ENCODE results near the gene HOXA2.

GRCh38 chr7:27112955-27113949, 10.8 kb upstream of the HOXA2 start:
- TF ChIP-seq, protein P1, sequence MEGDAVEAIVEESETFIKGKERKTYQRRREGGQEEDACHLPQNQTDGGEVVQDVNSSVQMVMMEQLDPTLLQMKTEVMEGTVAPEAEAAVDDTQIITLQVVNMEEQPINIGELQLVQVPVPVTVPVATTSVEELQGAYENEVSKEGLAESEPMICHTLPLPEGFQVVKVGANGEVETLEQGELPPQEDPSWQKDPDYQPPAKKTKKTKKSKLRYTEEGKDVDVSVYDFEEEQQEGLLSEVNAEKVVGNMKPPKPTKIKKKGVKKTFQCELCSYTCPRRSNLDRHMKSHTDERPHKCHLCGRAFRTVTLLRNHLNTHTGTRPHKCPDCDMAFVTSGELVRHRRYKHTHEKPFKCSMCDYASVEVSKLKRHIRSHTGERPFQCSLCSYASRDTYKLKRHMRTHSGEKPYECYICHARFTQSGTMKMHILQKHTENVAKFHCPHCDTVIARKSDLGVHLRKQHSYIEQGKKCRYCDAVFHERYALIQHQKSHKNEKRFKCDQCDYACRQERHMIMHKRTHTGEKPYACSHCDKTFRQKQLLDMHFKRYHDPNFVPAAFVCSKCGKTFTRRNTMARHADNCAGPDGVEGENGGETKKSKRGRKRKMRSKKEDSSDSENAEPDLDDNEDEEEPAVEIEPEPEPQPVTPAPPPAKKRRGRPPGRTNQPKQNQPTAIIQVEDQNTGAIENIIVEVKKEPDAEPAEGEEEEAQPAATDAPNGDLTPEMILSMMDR (optimal IDR thresholded peaks at IDR 0.05 in 1 of 3, IDR thresholded peaks at IDR 0.05 in 1 of 3, conservative IDR thresholded peaks at IDR 0.05 in 1 of 3; ENCODE audit: extremely low read depth in 1 of 3, insufficient read depth in 2 of 3, low read length in 3 of 3): no peak
- TF ChIP-seq EZH2 (IDR thresholded peaks at IDR 0.05; ENCODE audit: low read length): no peak

Data from keratinocyte (primary cell).